A549 (cell line): Measurements from ENCODE around the gene GLRX3. TPM values are rescaled to one million over a fixed set of nuclear protein-coding genes. Genes with fewer than 3 reads are reported as not detected.
"Not testable (repeated sequence)": the region's sequence is repeated elsewhere in the genome, so short reads cannot be mapped to it uniquely, and the experiment has no call there.

ENCODE experiments used
- ATAC-seq, 2 experiments: fragments of 200-7000 bp in 1 of 2; fragments of >200 bp in 1 of 2; cut with Nextera tagmentation in 1 of 2; cut with Tn5 transposase in 1 of 2; 3 replicates each; pipeline versions ENCODE4 v1.8.0 to v1.9.1; 2018 to 2020; ENCODE audit warnings: mild to moderate bottlenecking in 1 of 2, moderate library complexity in 1 of 2
- CTCF ChIA-PET: fragments of 300-600 bp; sonication (Branson Sonifier 250); formaldehyde crosslinking; extraction: SDS; loops from one replicate; lab custom pipeline; 2021; ENCODE audit warnings: antibody characterized with exemption, inconsistent platforms; lab: Yijun Ruan, JAX
- POLR2A ChIA-PET: fragments of 350-600 bp; formaldehyde crosslinking; extraction: SDS; loops from one replicate; lab custom pipeline; 2021; ENCODE audit warnings: antibody characterized with exemption, inconsistent platforms; lab: Yijun Ruan, JAX
- DNase-seq, 2 experiments: peaks; one replicate each; pipeline versions ENCODE4 v3.0.0 to v3.0.0-alpha.2; 2011 to 2016; ENCODE audit warnings: low read depth in 1 of 2, low spot score in 1 of 2
- FAIRE-seq: peaks from 2 replicates; lab custom pipeline; 2011; peaks lifted over from hg19 to GRCh38; lab: Jason Lieb, UNC
- H3K27ac ChIP-seq, 2 experiments: fragments of >200 bp; sonication (Bioruptor Twin); formaldehyde crosslinking; 3 replicates each; pipeline ENCODE4 v1.5.1; 2016 to 2017
- H3K4me1 ChIP-seq: fragments of >200 bp; sonication (Bioruptor Twin); formaldehyde crosslinking; 3 replicates; pipeline ENCODE4 v1.6.1; 2016
- H3K4me2 ChIP-seq: fragments of >200 bp; sonication (Bioruptor Twin); formaldehyde crosslinking; 3 replicates; pipeline ENCODE4 v1.6.1; 2016
- H3K4me3 ChIP-seq: fragments of >200 bp; sonication (Bioruptor Twin); formaldehyde crosslinking; 3 replicates; pipeline ENCODE4 v1.5.1; 2016
- H3K9me3 ChIP-seq: fragments of >200 bp; sonication (Bioruptor Twin); formaldehyde crosslinking; 3 replicates; pipeline ENCODE4 v1.6.1; 2016
- ATOH8 ChIP-seq: fragments of 250-450 bp; sonication (Bioruptor Pico); IDR thresholded peaks from 2 replicates; pipeline ENCODE4 v1.5.0; 2020; ENCODE audit warnings: low read depth, mild to moderate bottlenecking, moderate library complexity
- BCL3 ChIP-seq: fragments of >200 bp; sonication (Bioruptor Twin); formaldehyde crosslinking; IDR thresholded peaks from 3 replicates; pipeline ENCODE4 v1.6.1; 2016
- CEBPB ChIP-seq, 2 experiments: fragments of >200 bp in 1 of 2; sonication (Bioruptor Twin) in 1 of 2; formaldehyde crosslinking in 1 of 2; IDR thresholded peaks; 2 replicates each; pipeline ENCODE4 v1.6.1; 2012 to 2016
- CHD2 ChIP-seq: fragments of 150-350 bp; IDR thresholded peaks from 2 replicates; pipeline ENCODE4 v1.6.1; 2014; ENCODE audit warnings: low read length; ENCODE audit not compliant: partially characterized antibody
- CHD4 ChIP-seq: fragments of 200-600 bp; sonication (generic); IDR thresholded peaks from 2 replicates; pipeline ENCODE4 v1.6.1; 2016; ENCODE audit warnings: antibody characterized with exemption, mild to moderate bottlenecking, borderline replicate concordance
- EHF ChIP-seq: fragments of 250-450 bp; sonication (Bioruptor Pico); IDR thresholded peaks from 2 replicates; pipeline ENCODE4 v1.5.0; 2020; ENCODE audit warnings: mild to moderate bottlenecking
- EHMT2 ChIP-seq: fragments of 200-600 bp; sonication (generic); IDR thresholded peaks from 2 replicates; pipeline ENCODE4 v1.6.1; 2016; ENCODE audit warnings: antibody characterized with exemption, low read depth, mild to moderate bottlenecking, moderate library complexity
- EP300 ChIP-seq, 2 experiments: fragments of >200 bp; sonication (Bioruptor Twin); formaldehyde crosslinking; IDR thresholded peaks; 2 replicates in 1 of 2; 3 replicates in 1 of 2; pipeline ENCODE4 v1.6.1; 2016 to 2017
- FOSL2 ChIP-seq, 2 experiments: fragments of 450-650 bp in 1 of 2; fragments of >200 bp in 1 of 2; sonication (Bioruptor Twin) in 1 of 2; formaldehyde crosslinking; IDR thresholded peaks; 2 replicates each; pipeline versions ENCODE4 v1.5.0 to v1.6.1; 2016 to 2020; ENCODE audit warnings: mild to moderate bottlenecking in 1 of 2, moderate library complexity in 1 of 2
- FOXS1 ChIP-seq: fragments of 250-450 bp; sonication (Bioruptor Pico); IDR thresholded peaks from 2 replicates; pipeline ENCODE4 v1.5.0; 2020; ENCODE audit warnings: mild to moderate bottlenecking, moderate library complexity
- HDAC2 ChIP-seq: fragments of 200-600 bp; sonication (generic); IDR thresholded peaks from 2 replicates; pipeline ENCODE4 v1.6.1; 2016
- HOXB13 ChIP-seq: fragments of 250-450 bp; sonication (Bioruptor Pico); IDR thresholded peaks from 2 replicates; pipeline ENCODE4 v1.5.0; 2020; ENCODE audit warnings: low read depth, mild to moderate bottlenecking, moderate library complexity
- HOXB5 ChIP-seq: fragments of 250-450 bp; sonication (Bioruptor Pico); IDR thresholded peaks from 2 replicates; pipeline ENCODE4 v1.5.0; 2020; ENCODE audit warnings: mild to moderate bottlenecking, moderate library complexity
- JUN ChIP-seq, 2 experiments: fragments of >200 bp; sonication (Bioruptor Twin); formaldehyde crosslinking; IDR thresholded peaks; 2 replicates in 1 of 2; 3 replicates in 1 of 2; pipeline ENCODE4 v1.6.1; 2016 to 2017
- JUNB ChIP-seq: fragments of >200 bp; sonication (Bioruptor Twin); formaldehyde crosslinking; IDR thresholded peaks from 2 replicates; pipeline ENCODE4 v1.6.1; 2016
- MAFK ChIP-seq: fragments of 450-650 bp; IDR thresholded peaks from 2 replicates; pipeline ENCODE4 v1.6.1; 2014; ENCODE audit not compliant: partially characterized antibody
- MAZ ChIP-seq: fragments of 150-350 bp; IDR thresholded peaks from 2 replicates; pipeline ENCODE4 v1.6.1; 2014; ENCODE audit warnings: antibody characterized with exemption, low read depth, low read length, borderline replicate concordance
- MYC ChIP-seq: IDR thresholded peaks from 2 replicates; pipeline ENCODE4 v1.6.1; 2012; ENCODE audit warnings: mild to moderate bottlenecking, inconsistent platforms, low read length, improper control_type of control experiment, borderline replicate concordance
- NR3C1 ChIP-seq: fragments of >200 bp; sonication (Bioruptor Twin); formaldehyde crosslinking; IDR thresholded peaks from 3 replicates; pipeline ENCODE4 v1.6.1; 2017
- POLR2A ChIP-seq: IDR thresholded peaks from 2 replicates; pipeline ENCODE4 v1.6.1; 2012; ENCODE audit warnings: mild to moderate bottlenecking, low read length
- POLR2AphosphoS2 ChIP-seq: conservative IDR thresholded peaks from 2 replicates; pipeline ENCODE4 v1.6.1; 2012; ENCODE audit warnings: low read length, improper control_type of control experiment, inconsistent platforms
- RARB ChIP-seq: fragments of 250-450 bp; sonication (Bioruptor Pico); IDR thresholded peaks from 2 replicates; pipeline ENCODE4 v1.8.0; 2021; ENCODE audit warnings: mild to moderate bottlenecking, moderate library complexity
- SREBF2 ChIP-seq: fragments of 450-650 bp; IDR thresholded peaks from 2 replicates; pipeline ENCODE4 v1.6.1; 2014; ENCODE audit warnings: mild to moderate bottlenecking, moderate library complexity
- USF2 ChIP-seq: fragments of 450-650 bp; IDR thresholded peaks from 2 replicates; pipeline ENCODE4 v1.6.1; 2014; ENCODE audit warnings: antibody characterized with exemption
- ZFP36 ChIP-seq: fragments of 450-650 bp; IDR thresholded peaks from 2 replicates; pipeline ENCODE4 v1.6.1; 2014; ENCODE audit warnings: borderline replicate concordance; ENCODE audit not compliant: partially characterized antibody
- ZNF302 ChIP-seq: fragments of 250-450 bp; sonication (Bioruptor Pico); IDR thresholded peaks from 2 replicates; pipeline ENCODE4 v1.9.0; 2021; ENCODE audit warnings: inconsistent platforms, mild to moderate bottlenecking, moderate library complexity
- ZSCAN20 ChIP-seq: fragments of 250-450 bp; sonication (Bioruptor Pico); IDR thresholded peaks from 2 replicates; pipeline ENCODE4 v1.8.0; 2022; ENCODE audit warnings: mild to moderate bottlenecking, moderate library complexity
- WGBS: methylation state at CpG from one replicate; pipeline ENCODE4 v1.1.6; 2017; ENCODE audit errors: missing lambda C conversion rate; 5-methylcytosine and 5-hydroxymethylcytosine counted together
- polyA plus RNA-seq, 4 experiments: library from polyadenylated mRNA; depleted of rRNA in 3 of 4; stranded (reverse); fragments of >200 nt; fragmentation: RNase III in 1 of 4; extraction: RNeasy Plus Mini Kit Qiagen cat#74134 plus additional on column Dnase treatment in 1 of 4; gene quantifications; 2 replicates in 3 of 4; 3 replicates in 1 of 4; pipeline ENCODE4 v1.2.3, GENCODE V29; 2011 to 2017

GLRX3 gene
- polyA plus RNA-seq, 2 of the 4 experiments (the other 2 are of a cell fraction), result 153 to 219 TPM

GRCh38 chr10:130201043-130201380 is 64.8 kb downstream of the GLRX3 start:
- ATAC-seq (no peak; a peak in 1 of 6 replicates), DNase-seq (no peak), FAIRE-seq (no peak)
- no peak overlapping the region for H3K4me2 ChIP-seq
- WGBS, result 85% methylated on average over 3 of the region's 8 CpGs
- 0 out of 3 replicates have a peak, but pooled peaks cover 3% of the 10 kb centered on the region for H3K4me1 ChIP-seq
- no peak overlapping the region for H3K27ac ChIP-seq
- CTCF ChIA-PET, result interaction anchor here (4.8 kb wide), 1 partner anchor 11 kb away, joined by 25 read pairs; no protein-coding TSS in a partner anchor
- TF ChIP-seq USF2 (no peak), CHD2 (no peak), RARB (CRISPR knock-in tag) (no peak), HOXB5 (no peak), FOXS1 (CRISPR knock-in tag) (no peak), JUNB (no peak), POLR2AphosphoS2 (no peak), MAFK (no peak), EP300 (IDR thresholded peaks at IDR 0.05) (no peak), CHD4 (no peak), POLR2A (no peak), ZSCAN20 (CRISPR knock-in tag) (no peak)
- H3K9me3 ChIP-seq, result no peaks in the 10 kb centered on the region
- H3K4me3 ChIP-seq, result no peak overlapping the region
- POLR2A ChIA-PET, result no interaction called here

GRCh38 chr10:130202150-130202549 is 66.0 kb downstream of the GLRX3 start:
- H3K9me3 ChIP-seq, FAIRE-seq, H3K27ac ChIP-seq, H3K4me1 ChIP-seq, H3K4me2 ChIP-seq, H3K4me3 ChIP-seq, DNase-seq, POLR2A ChIA-PET: not testable (repeated sequence)
- WGBS, result 16% methylated on average over 4 of the region's 4 CpGs
- ATAC-seq, result peak in 1 of 2 experiments; percentile 17; a peak in 1 of 6 replicates
- CTCF ChIA-PET, result interaction anchor here (0.6 to 4.8 kb wide), 4 partner anchors 12 to 1585 kb away, joined by 3 to 25 read pairs (median 3); no protein-coding TSS in a partner anchor

GRCh38 chr10:130202984-130203621 is 66.9 kb downstream of the GLRX3 start:
- no peak for TF ChIP-seq HDAC2
- TF ChIP-seq MYC, result no peak
- TF ChIP-seq ATOH8 (CRISPR knock-in tag), result no peak
- TF ChIP-seq MAZ, result no peak
- TF ChIP-seq POLR2AphosphoS2, result no peak
- no peak for TF ChIP-seq ZFP36
- TF ChIP-seq EHMT2, result no peak
- no peak for TF ChIP-seq SREBF2
- TF ChIP-seq ZNF302 (CRISPR knock-in tag), result no peak
- TF ChIP-seq JUN (IDR thresholded peaks at IDR 0.05), result no peak
- TF ChIP-seq CHD2, result no peak
- TF ChIP-seq CHD4, result no peak
- no peak for TF ChIP-seq NR3C1
- TF ChIP-seq HOXB13 (CRISPR knock-in tag), result no peak
- no peak for TF ChIP-seq FOSL2 (IDR thresholded peaks at IDR 0.05)
- TF ChIP-seq FOSL2 (CRISPR knock-in tag; IDR thresholded peaks at IDR 0.05), result no peak
- no peak for TF ChIP-seq CEBPB (IDR thresholded peaks at IDR 0.05)
- no peak for TF ChIP-seq BCL3
- no peak for TF ChIP-seq EHF (CRISPR knock-in tag)
- DNase-seq (no peak), FAIRE-seq (no peak), ATAC-seq (peak; percentile 35 to 52)
- POLR2A ChIA-PET, result no interaction called here
- CTCF ChIA-PET, result interaction anchor here (0.6 kb wide), 1 partner anchor 1584 kb away, joined by 3 read pairs; no protein-coding TSS in a partner anchor
- Histone ChIP-seq H3K9me3 (no peaks in the 10 kb centered on the region), H3K27ac (no peak overlapping the region), H3K4me1 (0 out of 3 replicates have a peak, but pooled peaks cover 3% of the 10 kb centered on the region), H3K4me2 (no peak overlapping the region), H3K4me3 (no peak overlapping the region)
- WGBS, result 69% methylated on average over 14 of the region's 29 CpGs
